ENCODE data around the gene MECP2.

DNA sequence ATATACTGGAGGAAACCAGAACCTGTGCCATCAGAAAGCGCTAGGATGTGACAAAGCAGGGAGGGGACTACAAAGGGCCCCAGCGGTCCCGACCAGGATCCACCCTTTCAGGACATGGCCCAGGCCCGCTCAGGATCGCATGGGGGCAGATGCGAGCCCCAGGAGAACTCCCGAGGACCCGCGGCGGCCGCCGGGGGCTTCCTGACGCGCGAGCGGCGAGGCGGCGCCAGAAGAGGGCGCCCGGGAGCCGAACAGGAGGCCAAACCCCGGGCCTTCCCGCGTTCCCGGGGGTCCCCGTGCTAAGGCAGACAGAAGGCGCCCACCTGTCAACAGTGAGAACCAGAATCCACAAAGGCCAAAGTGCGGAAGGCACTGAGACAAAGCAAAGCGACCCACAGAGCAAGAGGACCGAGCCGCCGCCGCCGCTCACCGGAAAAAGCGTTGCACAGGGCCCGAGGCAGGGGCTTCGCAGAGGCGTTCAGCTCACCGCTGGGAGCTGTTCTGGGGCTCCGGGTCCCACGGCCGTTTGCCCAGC lies 39.2 kb upstream of the MECP2 start:
- TF ChIP-seq, protein P1, sequence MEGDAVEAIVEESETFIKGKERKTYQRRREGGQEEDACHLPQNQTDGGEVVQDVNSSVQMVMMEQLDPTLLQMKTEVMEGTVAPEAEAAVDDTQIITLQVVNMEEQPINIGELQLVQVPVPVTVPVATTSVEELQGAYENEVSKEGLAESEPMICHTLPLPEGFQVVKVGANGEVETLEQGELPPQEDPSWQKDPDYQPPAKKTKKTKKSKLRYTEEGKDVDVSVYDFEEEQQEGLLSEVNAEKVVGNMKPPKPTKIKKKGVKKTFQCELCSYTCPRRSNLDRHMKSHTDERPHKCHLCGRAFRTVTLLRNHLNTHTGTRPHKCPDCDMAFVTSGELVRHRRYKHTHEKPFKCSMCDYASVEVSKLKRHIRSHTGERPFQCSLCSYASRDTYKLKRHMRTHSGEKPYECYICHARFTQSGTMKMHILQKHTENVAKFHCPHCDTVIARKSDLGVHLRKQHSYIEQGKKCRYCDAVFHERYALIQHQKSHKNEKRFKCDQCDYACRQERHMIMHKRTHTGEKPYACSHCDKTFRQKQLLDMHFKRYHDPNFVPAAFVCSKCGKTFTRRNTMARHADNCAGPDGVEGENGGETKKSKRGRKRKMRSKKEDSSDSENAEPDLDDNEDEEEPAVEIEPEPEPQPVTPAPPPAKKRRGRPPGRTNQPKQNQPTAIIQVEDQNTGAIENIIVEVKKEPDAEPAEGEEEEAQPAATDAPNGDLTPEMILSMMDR (IDR thresholded peaks at IDR 0.05) = peak; percentile 86
- no peak for TF ChIP-seq ZFX (IDR thresholded peaks at IDR 0.05; ENCODE audit: borderline replicate concordance)

Measured in 22Rv1 (cell line).